GM23248 (cell line): Measurements from ENCODE around the gene NEU4. TPM values are rescaled to one million over a fixed set of nuclear protein-coding genes. Genes with fewer than 3 reads are reported as not detected.

Experiments used
- DNase-seq: peaks from one replicate; pipeline ENCODE4 v3.0.0-alpha.2; 2015
- H2AFZ ChIP-seq: fragments of 200-600 bp; sonication (generic); 2 replicates; pipeline ENCODE4 v1.6.1; 2016; ENCODE audit warnings: antibody characterized with exemption
- H3F3A ChIP-seq: fragments of 200-600 bp; sonication (generic); 2 replicates; pipeline ENCODE4 v1.6.1; 2016; ENCODE audit warnings: mild to moderate bottlenecking, antibody characterized with exemption, mixed run types; ENCODE audit not compliant: insufficient read depth
- H3K27ac ChIP-seq: fragments of 200-600 bp; sonication (generic); 2 replicates; pipeline ENCODE4 v1.5.1; 2016; ENCODE audit warnings: mild to moderate bottlenecking
- H3K27me3 ChIP-seq: fragments of 200-600 bp; sonication (generic); replicated peaks from 2 replicates; pipeline ENCODE4 v1.6.1; 2016; ENCODE audit warnings: mild to moderate bottlenecking; ENCODE audit not compliant: insufficient read depth
- H3K36me3 ChIP-seq: fragments of 200-600 bp; sonication (generic); 2 replicates; pipeline ENCODE4 v1.6.1; 2016; ENCODE audit warnings: low read depth, mild to moderate bottlenecking
- H3K4me1 ChIP-seq: fragments of 200-600 bp; sonication (generic); 2 replicates; pipeline ENCODE4 v1.6.1; 2016; ENCODE audit warnings: mild to moderate bottlenecking; ENCODE audit not compliant: insufficient read depth
- H3K4me2 ChIP-seq: fragments of 200-600 bp; sonication (generic); one replicate; pipeline ENCODE4 v1.6.1; 2016; ENCODE audit warnings: mild to moderate bottlenecking; ENCODE audit not compliant: unreplicated experiment
- H3K4me3 ChIP-seq: fragments of 200-600 bp; sonication (generic); 2 replicates; pipeline ENCODE4 v1.5.1; 2016; ENCODE audit warnings: mild to moderate bottlenecking
- H3K79me2 ChIP-seq: fragments of 200-600 bp; sonication (generic); 2 replicates; pipeline ENCODE4 v1.6.1; 2016; ENCODE audit warnings: mild to moderate bottlenecking; ENCODE audit not compliant: insufficient read depth
- H3K9ac ChIP-seq: fragments of 200-600 bp; sonication (generic); 2 replicates; pipeline ENCODE4 v1.6.1; 2016; ENCODE audit warnings: mild to moderate bottlenecking
- H3K9me2 ChIP-seq: fragments of 200-600 bp; sonication (generic); 2 replicates; pipeline ENCODE4 v1.6.1; 2016; ENCODE audit warnings: mixed run types, mild to moderate bottlenecking, moderate library complexity; ENCODE audit not compliant: insufficient read depth
- H3K9me3 ChIP-seq: fragments of 200-600 bp; sonication (generic); one replicate; pipeline ENCODE4 v1.6.1; 2017; ENCODE audit warnings: low read depth
- H4K20me1 ChIP-seq: fragments of 200-600 bp; sonication (generic); 2 replicates; pipeline ENCODE4 v1.6.0; 2016; ENCODE audit not compliant: insufficient read depth
- EZH2 ChIP-seq: fragments of 200-600 bp; sonication (generic); IDR thresholded peaks from 2 replicates; pipeline ENCODE4 v1.6.1; 2018; ENCODE audit warnings: antibody characterized with exemption, mild to moderate bottlenecking; ENCODE audit not compliant: insufficient read depth, poor library complexity, severe bottlenecking
- EZH2phosphoT487 ChIP-seq: fragments of 200-600 bp; sonication (generic); IDR thresholded peaks from 2 replicates; pipeline ENCODE4 v1.6.1; 2018; ENCODE audit warnings: antibody characterized with exemption, moderate library complexity, mild to moderate bottlenecking, low read depth; ENCODE audit not compliant: insufficient read depth
- WGBS, 2 experiments: methylation state at CpG; one replicate each; pipeline ENCODE4 v1.1.6; 2015 to 2017; ENCODE audit warnings: low lambda C conversion rate in 2 of 2, low coverage in 1 of 2; ENCODE audit errors: missing lambda C conversion rate in 2 of 2; 5-methylcytosine and 5-hydroxymethylcytosine counted together
- in situ Hi-C: fragments of 300-500 bp; cut with MboI; formaldehyde crosslinking; loops from 2 replicates; pipeline ENCODE4 v1.15.0; 2020
- polyA plus RNA-seq: library from polyadenylated mRNA; unstranded; fragments of >200 nt; fragmentation: Nextera tagmentation; extraction: Ambion mirVana; gene quantifications from 2 replicates; pipeline ENCODE4 v1.2.1, GENCODE V29; 2016
- total RNA-seq: library from RNA; depleted of rRNA; stranded (reverse); fragments of >200 nt; shearing (Covaris generic); gene quantifications from 2 replicates; pipeline ENCODE4 v1.2.3, GENCODE V29; 2014

NEU4 gene
- total and polyA plus RNA-seq, 2 experiments from 2014 or later = not detected

DNA sequence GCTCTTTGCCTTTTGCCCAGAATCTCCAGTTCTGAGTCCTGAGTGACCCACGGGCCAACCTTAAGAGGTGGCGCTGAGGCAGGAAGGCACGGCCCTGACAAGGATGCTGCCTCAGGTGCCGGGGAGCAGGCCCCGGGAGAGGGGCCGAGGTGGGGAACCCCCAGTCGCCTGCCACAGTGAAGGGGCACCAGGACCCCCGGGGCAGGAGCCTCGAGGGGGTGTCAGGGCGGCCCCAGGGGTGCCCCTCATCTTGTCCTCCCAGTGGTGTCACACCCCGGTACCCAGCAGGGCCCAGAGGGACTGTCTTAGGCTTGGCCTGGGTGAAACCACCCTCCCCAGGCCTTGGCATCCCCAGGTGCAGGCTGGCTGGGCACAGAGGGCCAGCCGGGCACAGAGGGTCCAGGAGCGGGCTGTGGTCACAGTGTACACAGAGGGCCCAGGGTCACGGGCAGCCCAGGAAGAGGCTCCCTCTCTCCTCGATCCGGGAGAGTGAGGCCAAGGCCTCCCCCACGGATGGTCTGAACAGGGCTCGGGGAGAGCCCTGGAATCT, 48.7 kb downstream of the NEU4 start:
- H3K4me1 ChIP-seq = peaks cover 5% of the 10 kb centered on the region; the same call in 1 of the 2 replicates
- no peak overlapping the region for H3K9ac ChIP-seq
- no peak overlapping the region for H3K4me2 ChIP-seq
- no peak overlapping the region for H3K4me3 ChIP-seq
- H3K9me2 ChIP-seq = no peaks in the 10 kb centered on the region
- TF ChIP-seq EZH2phosphoT487 (no peak), EZH2 (no peak)
- H3K27me3 ChIP-seq = no peaks in the 10 kb centered on the region
- no peak overlapping the region for H2AFZ ChIP-seq
- no peak for DNase-seq
- no peaks in the 10 kb centered on the region for H3K36me3 ChIP-seq
- H3K9me3 ChIP-seq = no peaks in the 10 kb centered on the region
- H3F3A ChIP-seq = no peaks in the 10 kb centered on the region
- 80 to 85% methylated on average over 15 to 18 of the region's 18 CpGs for WGBS, 2 experiments
- in situ Hi-C loops = no loop called here
- H3K27ac ChIP-seq = no peak overlapping the region
- no peaks in the 10 kb centered on the region for H3K79me2 ChIP-seq
- H4K20me1 ChIP-seq = no peaks in the 10 kb centered on the region

DNA sequence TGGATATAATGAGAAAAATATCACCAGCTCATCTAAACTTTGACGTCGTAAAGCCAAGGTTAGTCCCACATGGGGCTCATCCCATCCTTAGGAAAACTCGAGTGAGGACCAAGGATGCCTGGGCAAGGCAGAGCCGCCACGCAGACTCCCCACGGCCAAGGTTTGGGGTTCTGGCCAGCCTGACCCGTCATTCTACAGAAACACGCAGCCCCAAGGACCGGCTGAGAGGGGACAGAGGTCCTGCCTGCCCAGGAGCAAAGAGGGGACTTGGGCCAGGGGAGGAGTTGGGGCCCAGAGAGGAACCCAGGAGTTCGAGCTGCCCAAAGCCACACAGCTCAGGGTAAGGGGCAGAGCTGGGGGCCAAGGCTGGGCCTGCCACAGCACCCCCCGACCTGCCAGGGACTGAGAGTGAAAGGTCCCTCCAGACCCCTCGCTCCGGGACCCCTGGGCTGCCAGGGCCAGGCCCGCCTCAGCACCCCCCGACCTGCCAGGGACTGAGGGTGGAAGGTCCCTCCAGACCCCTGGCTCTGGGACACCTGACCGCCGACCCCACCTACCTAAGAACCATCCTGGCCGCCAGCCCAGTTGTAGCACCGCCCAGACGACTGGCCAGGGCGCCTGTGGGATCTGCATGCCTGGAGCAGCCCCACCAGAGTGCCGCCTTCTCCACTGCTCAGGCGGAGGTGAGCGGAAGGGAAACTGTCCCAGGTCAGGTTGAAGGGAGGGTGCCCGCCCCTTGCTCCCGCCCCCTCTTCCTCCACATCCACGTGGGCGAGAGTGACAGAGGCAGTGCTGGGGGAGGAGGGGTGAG, 49.4 kb downstream of the NEU4 start, which contains the start of gene PDCD1:
Gene PDCD1 (minus strand): TSS at position 689 of the 811 bp plus-strand sequence. CDS start 56 bp downstream, at position 633.
- WGBS, 2 experiments = 78 to 79% methylated on average over 21 to 28 of the region's 28 CpGs
- no peak within 1 kb of the TSS for H3K27ac ChIP-seq
- DNase-seq = no peak

DNA sequence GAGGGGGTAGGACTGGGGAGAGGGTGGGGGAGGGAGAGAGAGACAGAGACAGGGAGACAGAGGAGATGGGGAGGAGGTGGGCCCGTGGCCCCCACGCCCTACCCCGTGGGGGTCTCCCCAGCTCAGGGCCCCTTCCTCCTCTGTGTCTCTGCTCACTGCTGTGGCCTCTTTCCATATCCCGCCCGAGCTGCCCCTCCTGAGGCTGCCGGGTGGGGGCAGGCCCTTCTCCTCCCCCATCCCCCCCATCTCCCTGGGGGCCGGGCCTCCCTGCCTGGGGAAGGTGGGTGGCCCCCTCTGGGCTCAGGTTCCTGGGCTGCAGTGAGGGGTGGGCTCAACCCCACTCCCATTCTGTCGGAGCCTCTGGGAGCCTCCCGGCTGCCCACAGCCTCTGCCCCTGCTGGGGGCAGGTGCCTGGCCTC, 50.0 kb downstream of the NEU4 start:
- no peaks in the 10 kb centered on the region for H3K9me3 ChIP-seq
- no peak overlapping the region for H2AFZ ChIP-seq
- peak overlapping the region; percentile 57 for H3K4me2 ChIP-seq
- no peak overlapping the region for H3K27ac ChIP-seq
- no peaks in the 10 kb centered on the region for H3K79me2 ChIP-seq
- no peak overlapping the region for H3K4me3 ChIP-seq
- H4K20me1 ChIP-seq = no peaks in the 10 kb centered on the region
- peaks cover 3% of the 10 kb centered on the region; the same call in 1 of the 2 replicates for H3F3A ChIP-seq
- WGBS, 2 experiments = 27 to 70% methylated on average over 2 to 9 of the region's 9 CpGs
- no peaks in the 10 kb centered on the region for H3K36me3 ChIP-seq
- in situ Hi-C loops = no loop called here
- TF ChIP-seq EZH2 = no peak
- DNase-seq = no peak
- H3K4me1 ChIP-seq = peaks cover 5% of the 10 kb centered on the region; the same call in 1 of the 2 replicates
- H3K9me2 ChIP-seq = no peaks in the 10 kb centered on the region
- H3K9ac ChIP-seq = no peak overlapping the region
- H3K27me3 ChIP-seq = no peaks in the 10 kb centered on the region

More for the DNA sequence above, 49.4 kb downstream of the NEU4 start, which contains the start of gene PDCD1:
- peak within 1 kb of the TSS; percentile 57 for H3K4me2 ChIP-seq
- no peaks in the 10 kb centered on the region for H3K9me3 ChIP-seq
- in situ Hi-C loops = no loop called here
- H3K4me1 ChIP-seq = peaks cover 5% of the 10 kb centered on the region; the same call in 1 of the 2 replicates
- H3K4me3 ChIP-seq = peak within 1 kb of the TSS; percentile 49
- peak within 1 kb of the TSS; percentile 55 for H3K9ac ChIP-seq
- no peaks in the 10 kb centered on the region for H3K79me2 ChIP-seq
- H4K20me1 ChIP-seq = no peaks in the 10 kb centered on the region
- no peaks in the 10 kb centered on the region for H3K36me3 ChIP-seq
- no peaks in the 10 kb centered on the region for H3K27me3 ChIP-seq
- H3K9me2 ChIP-seq = no peaks in the 10 kb centered on the region
- no peak for TF ChIP-seq EZH2phosphoT487
- no peak for TF ChIP-seq EZH2
- no peaks in the 10 kb centered on the region for H3F3A ChIP-seq
- peak within 1 kb of the TSS; percentile 68 for H2AFZ ChIP-seq

DNA sequence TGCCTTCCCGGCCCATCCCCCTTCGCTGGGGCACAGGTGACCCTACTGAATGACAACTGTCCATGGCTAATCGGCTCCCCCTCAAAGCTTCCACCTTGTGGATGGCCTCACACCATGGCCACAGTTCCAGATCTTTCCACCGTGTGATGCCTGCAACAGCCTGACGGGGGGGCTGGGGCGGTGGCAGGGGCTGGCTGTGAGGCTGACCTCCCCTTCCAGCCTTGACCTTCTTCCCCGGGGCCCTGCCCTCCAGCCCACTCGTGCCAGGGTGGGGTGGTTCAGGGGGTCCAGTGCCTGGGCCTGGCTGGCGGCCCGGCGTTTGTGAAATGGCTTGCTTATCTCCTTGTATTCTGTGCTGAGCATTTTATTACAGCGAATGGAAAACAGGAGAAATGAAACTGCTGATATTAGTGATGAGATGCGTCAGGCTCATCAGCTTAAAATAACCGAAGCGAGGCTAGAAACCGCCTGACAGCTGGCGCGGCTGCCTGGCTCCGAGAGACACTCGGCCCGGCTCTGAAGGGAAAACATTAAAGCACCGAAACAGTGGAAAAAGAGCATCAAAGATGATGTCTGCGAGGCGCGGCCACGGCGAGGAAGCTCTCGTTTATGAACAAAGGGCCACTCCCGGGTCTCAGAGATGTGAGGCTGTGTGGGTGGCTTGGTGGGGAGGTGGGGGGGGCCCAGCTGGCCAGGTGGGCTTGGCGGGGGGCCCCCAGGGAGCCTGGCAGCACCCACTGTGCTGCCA, 50.6 kb downstream of the NEU4 start:
- Histone ChIP-seq H3K4me2 (peak overlapping the region; percentile 57), H3K27ac (no peak overlapping the region), H3K4me3 (peak overlapping the region; percentile 49), H4K20me1 (no peaks in the 10 kb centered on the region), H3K9ac (peak overlapping the region; percentile 55), H3K79me2 (no peaks in the 10 kb centered on the region), H3K36me3 (no peaks in the 10 kb centered on the region), H3K9me3 (no peaks in the 10 kb centered on the region), H3F3A (peaks cover 6% of the 10 kb centered on the region; the same call in 1 of the 2 replicates), H3K9me2 (no peaks in the 10 kb centered on the region), H3K4me1 (peaks cover 5% of the 10 kb centered on the region; the same call in 1 of the 2 replicates), H2AFZ (peak overlapping the region; percentile 68), H3K27me3 (no peaks in the 10 kb centered on the region)
- peak; percentile 84 for DNase-seq
- 4 to 6% methylated on average over 28 to 30 of the region's 30 CpGs for WGBS, 2 experiments
- TF ChIP-seq EZH2 = no peak
- TF ChIP-seq EZH2phosphoT487 = no peak
- in situ Hi-C loops = no loop called here
